Panc1 (cell line): ENCODE data around the gene TCOF1. TPM values are rescaled to one million over a fixed set of nuclear protein-coding genes. Genes with fewer than 3 reads are reported as not detected.

Experiments used
- ATAC-seq: fragments of 200-7000 bp; cut with Tn5 transposase; 2 replicates; pipeline ENCODE4 v1.9.1; 2020; ENCODE audit warnings: mild to moderate bottlenecking, moderate library complexity
- BruUV-seq: library from RNA; stranded (reverse); fragments of 400-500 nt; replicated peaks from 2 replicates; lab custom pipeline; 2021; lab: Mats Ljungman, UMichigan
- CTCF ChIA-PET: fragments of 300-600 bp; sonication (Branson Sonifier 250); formaldehyde crosslinking; loops from one replicate; lab custom pipeline; 2022; ENCODE audit warnings: antibody characterized with exemption; lab: Charles Lee
- POLR2A ChIA-PET: fragments of 300-600 bp; sonication (Branson Sonifier 250); formaldehyde crosslinking; loops from one replicate; lab custom pipeline; 2022; ENCODE audit warnings: antibody characterized with exemption; lab: Charles Lee
- DNase-seq: peaks from one replicate; pipeline ENCODE4 v3.0.0-alpha.2; 2010; ENCODE audit warnings: low read depth, low spot score
- H3K27ac ChIP-seq: 2 replicates; pipeline ENCODE4 v1.5.1; 2011; ENCODE audit warnings: mild to moderate bottlenecking, low read length, inconsistent platforms
- H3K27me3 ChIP-seq: fragments of 200-500 bp; sonication (Bioruptor generic); 2 replicates; pipeline ENCODE4 v1.6.0; 2014; ENCODE audit warnings: low read length, inconsistent platforms; ENCODE audit not compliant: control insufficient read depth, insufficient read depth
- H3K36me3 ChIP-seq: fragments of 200-500 bp; sonication (Bioruptor generic); 2 replicates; pipeline ENCODE4 v1.5.1; 2014; ENCODE audit warnings: inconsistent platforms, mild to moderate bottlenecking, low read length, moderate library complexity; ENCODE audit not compliant: control insufficient read depth, insufficient read depth
- H3K4me1 ChIP-seq: 2 replicates; pipeline ENCODE4 v1.5.1; 2011; ENCODE audit warnings: inconsistent platforms, mild to moderate bottlenecking, low read length, moderate library complexity; ENCODE audit not compliant: control insufficient read depth, insufficient read depth
- H3K4me3 ChIP-seq, 2 experiments: 2 replicates each; pipeline ENCODE4 v1.5.1; 2011 to 2012; ENCODE audit warnings: low read depth in 2 of 2, low read length in 2 of 2, mild to moderate bottlenecking in 2 of 2, inconsistent platforms in 1 of 2, moderate library complexity in 1 of 2
- H3K9me3 ChIP-seq: fragments of 200-500 bp; sonication (Bioruptor generic); 2 replicates; pipeline ENCODE4 v1.5.1; 2014; ENCODE audit warnings: low read depth, mild to moderate bottlenecking, inconsistent platforms, low read length, moderate library complexity; ENCODE audit not compliant: control insufficient read depth, insufficient read depth
- POLR2AphosphoS5 ChIP-seq: IDR thresholded peaks from 2 replicates; pipeline ENCODE4 v1.6.1; 2012; ENCODE audit warnings: mild to moderate bottlenecking, low read depth, low read length, moderate library complexity
- SIN3A ChIP-seq: IDR thresholded peaks from 2 replicates; pipeline ENCODE4 v1.6.1; 2012; ENCODE audit warnings: low read depth, mild to moderate bottlenecking, low read length, moderate library complexity, borderline replicate concordance; ENCODE audit not compliant: insufficient read depth
- TCF7L2 ChIP-seq: IDR thresholded peaks from 2 replicates; pipeline ENCODE4 v1.6.1; 2011; ENCODE audit warnings: mild to moderate bottlenecking, low read depth, low read length, inconsistent platforms
- in situ Hi-C: cut with HindIII; loops from 2 replicates; pipeline ENCODE4 v1.10.0; 2016; ENCODE audit warnings: low sequenced_read_pairs, low pct_unique_long_range_greater_than_20kb
- intact Hi-C: fragments of 100-400 bp; cut with micrococcal nuclease; formaldehyde crosslinking; loops from one replicate; pipeline ENCODE4 v1.10.0; 2022; ENCODE audit not compliant: unreplicated experiment
- total RNA-seq: library from RNA; stranded (reverse); gene quantifications from one replicate; pipeline ENCODE4 v1.2.1, GENCODE V29; 2021; ENCODE audit not compliant: unreplicated experiment
- TF ChIP-seq, protein P1 (sequence below): fragments of 450-650 bp; IDR thresholded peaks from 2 replicates; pipeline ENCODE4 v1.5.1; 2017; ENCODE audit warnings: mild to moderate bottlenecking
- TF ChIP-seq, protein P2 (sequence below), 2 experiments: IDR thresholded peaks; 2 replicates each; pipeline ENCODE4 v1.6.1; 2011 to 2012; ENCODE audit warnings: low read depth in 2 of 2, control low read depth in 1 of 2, low read length in 1 of 2, mild to moderate bottlenecking in 1 of 2, moderate library complexity in 1 of 2; ENCODE audit not compliant: insufficient read depth in 1 of 2

TCOF1 gene
- total RNA-seq, 1 experiment from 2014 or later: 92.8 TPM

DNA sequence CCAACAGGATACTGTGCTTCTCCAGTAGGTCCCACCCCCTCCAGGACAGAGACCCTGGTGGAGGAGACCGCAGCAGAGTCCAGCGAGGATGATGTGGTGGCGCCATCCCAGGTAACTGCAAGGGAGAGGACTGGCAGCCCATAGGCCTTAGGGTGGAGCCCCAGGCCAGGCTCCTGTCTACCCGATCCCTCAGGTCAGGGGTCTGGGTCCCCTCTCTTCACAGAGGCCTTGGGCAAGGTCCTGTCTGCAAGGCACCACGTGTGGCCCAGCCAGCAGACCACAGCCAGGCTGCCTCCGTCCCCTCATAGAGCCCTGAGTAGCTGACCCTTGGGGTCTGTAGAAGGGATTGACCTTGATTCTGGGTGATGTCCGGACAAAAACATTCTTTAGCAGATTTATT is 35.2 kb downstream of the TCOF1 start:
- in situ Hi-C loops: no loop called here
- no peak overlapping the region for H3K27ac ChIP-seq
- POLR2A ChIA-PET: no interaction called here

DNA sequence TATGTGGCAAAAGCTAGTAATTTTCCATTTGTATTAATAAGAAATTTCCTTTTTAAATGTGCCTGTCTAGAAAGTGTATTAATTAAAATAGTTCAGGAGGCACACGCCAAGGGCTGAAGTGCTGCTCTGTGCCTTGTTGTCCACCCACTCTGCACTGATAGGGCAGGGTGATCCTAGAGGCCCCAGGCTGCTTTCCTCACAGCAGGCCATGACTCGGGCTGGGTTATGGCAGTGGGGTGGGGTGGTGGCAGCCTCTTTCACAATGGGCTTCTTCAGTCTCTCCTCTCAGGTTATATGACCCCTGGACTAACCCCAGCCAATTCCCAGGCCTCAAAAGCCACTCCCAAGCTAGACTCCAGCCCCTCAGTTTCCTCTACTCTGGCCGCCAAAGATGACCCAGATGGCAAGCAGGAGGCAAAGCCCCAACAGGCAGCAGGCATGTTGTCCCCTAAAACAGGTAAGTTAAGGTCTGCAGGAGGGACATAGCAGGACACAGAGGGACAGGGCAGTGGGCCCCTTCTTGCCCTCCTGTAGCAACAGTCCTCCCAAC is 35.7 kb downstream of the TCOF1 start:
- intact Hi-C loops (no loop called here), in situ Hi-C loops (no loop called here)
- no peak overlapping the region for H3K4me3 ChIP-seq
- ChIA-PET POLR2A (no interaction called here), CTCF (interaction anchor here (0.7 kb wide), 1 partner anchor 43 kb away, joined by 3 read pairs; no protein-coding TSS in a partner anchor)
- no TSS peak for BruUV-seq
- peaks cover 12% of the 10 kb centered on the region for H3K36me3 ChIP-seq
- no peak overlapping the region for H3K27ac ChIP-seq
- ATAC-seq (no peak), DNase-seq (no peak)
- no peaks in the 10 kb centered on the region for H3K9me3 ChIP-seq
- TF ChIP-seq, protein P1, sequence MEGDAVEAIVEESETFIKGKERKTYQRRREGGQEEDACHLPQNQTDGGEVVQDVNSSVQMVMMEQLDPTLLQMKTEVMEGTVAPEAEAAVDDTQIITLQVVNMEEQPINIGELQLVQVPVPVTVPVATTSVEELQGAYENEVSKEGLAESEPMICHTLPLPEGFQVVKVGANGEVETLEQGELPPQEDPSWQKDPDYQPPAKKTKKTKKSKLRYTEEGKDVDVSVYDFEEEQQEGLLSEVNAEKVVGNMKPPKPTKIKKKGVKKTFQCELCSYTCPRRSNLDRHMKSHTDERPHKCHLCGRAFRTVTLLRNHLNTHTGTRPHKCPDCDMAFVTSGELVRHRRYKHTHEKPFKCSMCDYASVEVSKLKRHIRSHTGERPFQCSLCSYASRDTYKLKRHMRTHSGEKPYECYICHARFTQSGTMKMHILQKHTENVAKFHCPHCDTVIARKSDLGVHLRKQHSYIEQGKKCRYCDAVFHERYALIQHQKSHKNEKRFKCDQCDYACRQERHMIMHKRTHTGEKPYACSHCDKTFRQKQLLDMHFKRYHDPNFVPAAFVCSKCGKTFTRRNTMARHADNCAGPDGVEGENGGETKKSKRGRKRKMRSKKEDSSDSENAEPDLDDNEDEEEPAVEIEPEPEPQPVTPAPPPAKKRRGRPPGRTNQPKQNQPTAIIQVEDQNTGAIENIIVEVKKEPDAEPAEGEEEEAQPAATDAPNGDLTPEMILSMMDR: no peak
- TF ChIP-seq TCF7L2 (no peak), POLR2AphosphoS5 (no peak), SIN3A (no peak)
- TF ChIP-seq, protein P2, sequence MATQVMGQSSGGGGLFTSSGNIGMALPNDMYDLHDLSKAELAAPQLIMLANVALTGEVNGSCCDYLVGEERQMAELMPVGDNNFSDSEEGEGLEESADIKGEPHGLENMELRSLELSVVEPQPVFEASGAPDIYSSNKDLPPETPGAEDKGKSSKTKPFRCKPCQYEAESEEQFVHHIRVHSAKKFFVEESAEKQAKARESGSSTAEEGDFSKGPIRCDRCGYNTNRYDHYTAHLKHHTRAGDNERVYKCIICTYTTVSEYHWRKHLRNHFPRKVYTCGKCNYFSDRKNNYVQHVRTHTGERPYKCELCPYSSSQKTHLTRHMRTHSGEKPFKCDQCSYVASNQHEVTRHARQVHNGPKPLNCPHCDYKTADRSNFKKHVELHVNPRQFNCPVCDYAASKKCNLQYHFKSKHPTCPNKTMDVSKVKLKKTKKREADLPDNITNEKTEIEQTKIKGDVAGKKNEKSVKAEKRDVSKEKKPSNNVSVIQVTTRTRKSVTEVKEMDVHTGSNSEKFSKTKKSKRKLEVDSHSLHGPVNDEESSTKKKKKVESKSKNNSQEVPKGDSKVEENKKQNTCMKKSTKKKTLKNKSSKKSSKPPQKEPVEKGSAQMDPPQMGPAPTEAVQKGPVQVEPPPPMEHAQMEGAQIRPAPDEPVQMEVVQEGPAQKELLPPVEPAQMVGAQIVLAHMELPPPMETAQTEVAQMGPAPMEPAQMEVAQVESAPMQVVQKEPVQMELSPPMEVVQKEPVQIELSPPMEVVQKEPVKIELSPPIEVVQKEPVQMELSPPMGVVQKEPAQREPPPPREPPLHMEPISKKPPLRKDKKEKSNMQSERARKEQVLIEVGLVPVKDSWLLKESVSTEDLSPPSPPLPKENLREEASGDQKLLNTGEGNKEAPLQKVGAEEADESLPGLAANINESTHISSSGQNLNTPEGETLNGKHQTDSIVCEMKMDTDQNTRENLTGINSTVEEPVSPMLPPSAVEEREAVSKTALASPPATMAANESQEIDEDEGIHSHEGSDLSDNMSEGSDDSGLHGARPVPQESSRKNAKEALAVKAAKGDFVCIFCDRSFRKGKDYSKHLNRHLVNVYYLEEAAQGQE (IDR thresholded peaks at IDR 0.05; ENCODE audit: insufficient read depth in 1 of 2, low read depth in 2 of 2, low read length in 1 of 2): no peak
- H3K4me1 ChIP-seq: no peaks in the 10 kb centered on the region
- H3K27me3 ChIP-seq: no peaks in the 10 kb centered on the region

More for the DNA sequence above, 35.2 kb downstream of the TCOF1 start:
- Histone ChIP-seq H3K9me3 (no peaks in the 10 kb centered on the region), H3K27me3 (no peaks in the 10 kb centered on the region), H3K4me3 (no peak overlapping the region), H3K36me3 (peaks cover 14% of the 10 kb centered on the region), H3K4me1 (no peaks in the 10 kb centered on the region)
- ATAC-seq (no peak), DNase-seq (no peak)
- TF ChIP-seq TCF7L2 (no peak), POLR2AphosphoS5 (no peak), SIN3A (no peak)
- TF ChIP-seq, protein P2 (IDR thresholded peaks at IDR 0.05; ENCODE audit: insufficient read depth in 1 of 2, low read depth in 2 of 2, low read length in 1 of 2): no peak
- TF ChIP-seq, protein P1: no peak
- intact Hi-C loops: no loop called here
- BruUV-seq: no TSS peak
- CTCF ChIA-PET: interaction anchor here (0.7 kb wide), 1 partner anchor 43 kb away, joined by 3 read pairs; no protein-coding TSS in a partner anchor
